Tibial nerve (tissue), 4 donors: ENCODE data around the gene TNFRSF13B.

ENCODE experiments used
- CTCF ChIP-seq, 5 experiments: fragments of 200-600 bp in 3 of 5; fragments of 450-650 bp in 2 of 5; sonication (generic) in 3 of 5; IDR thresholded peaks; one replicate each; pipeline ENCODE4 v1.5.1; 2016 to 2019; ENCODE audit warnings: antibody characterized with exemption in 5 of 5, mild to moderate bottlenecking in 3 of 5, moderate library complexity in 2 of 5
- EP300 ChIP-seq, 2 donors: sonication (generic); formaldehyde crosslinking; IDR thresholded peaks; one replicate each; pipeline ENCODE4 v1.6.1; 2017; ENCODE audit warnings: antibody characterized with exemption in 2 of 2, mild to moderate bottlenecking in 1 of 2
- POLR2A ChIP-seq, 2 donors: fragments of 450-650 bp; IDR thresholded peaks; one replicate each; pipeline ENCODE4 v1.6.1; 2017; ENCODE audit warnings: antibody characterized with exemption in 2 of 2, mild to moderate bottlenecking in 2 of 2, moderate library complexity in 2 of 2

- TF ChIP-seq POLR2A (IDR thresholded peaks at IDR 0.05) = no peak
- no peak for TF ChIP-seq CTCF (IDR thresholded peaks at IDR 0.05)
- no peak for TF ChIP-seq EP300 (IDR thresholded peaks at IDR 0.05)
Observed at GRCh38 chr17:16987066-16987829, 15.3 kb upstream of the TNFRSF13B start.
